ENCODE results near the gene CD163L1. TPM values are rescaled to one million over a fixed set of nuclear protein-coding genes. Genes with fewer than 3 reads are reported as not detected.
"Not testable (repeated sequence)": the region's sequence is repeated elsewhere in the genome, so short reads cannot be mapped to it uniquely, and the experiment has no call there.

CD163L1 gene
- total RNA-seq, 4 donors from 2014 or later: 0.54 to 3.8 (median 2.0) TPM

- TF ChIP-seq CTCF (IDR thresholded peaks at IDR 0.05) (no peak), POLR2A (IDR thresholded peaks at IDR 0.05) (no peak)
- intact Hi-C loops (cut with DNase I): no loop called here
- H3K4me3 ChIP-seq (replicated peaks in 1 of 3): peak overlapping the region in 1 of 3 donors; percentile 14
Measured at GRCh38 chr12:7439579-7440505, 4.1 kb downstream of the CD163L1 start.

GRCh38 chr12:7438291-7438995 lies 5.5 kb downstream of the CD163L1 start:
- 90 to 96% methylated on average over 8 of the region's 8 CpGs for WGBS, 2 donors
- H3K36me3 ChIP-seq; H3K27ac ChIP-seq; DNase-seq; H3K9me3 ChIP-seq; H3K27me3 ChIP-seq; H3K4me1 ChIP-seq; intact Hi-C loops (cut with DNase I); H3K4me3 ChIP-seq (replicated peaks in 1 of 3): not testable (repeated sequence)

More at GRCh38 chr12:7439579-7440505, 4.1 kb downstream of the CD163L1 start:
- H3K27ac ChIP-seq: no peak overlapping the region
- WGBS, 2 donors: 24 to 26% methylated on average over 46 to 47 of the region's 84 CpGs
- DNase-seq: peak in 1 of 2 donors; percentile 6
- H3K4me1 ChIP-seq: no peaks in the 10 kb centered on the region
- no peaks in the 10 kb centered on the region for H3K27me3 ChIP-seq
- no peaks in the 10 kb centered on the region for H3K9me3 ChIP-seq
- no peaks in the 10 kb centered on the region for H3K36me3 ChIP-seq

- H3K9me3 ChIP-seq; H3K36me3 ChIP-seq; H3K4me1 ChIP-seq; intact Hi-C loops (cut with DNase I); DNase-seq; H3K4me3 ChIP-seq (replicated peaks in 1 of 3); H3K27ac ChIP-seq; H3K27me3 ChIP-seq: not testable (repeated sequence)
- WGBS, 2 donors: 94 to 97% methylated on average over 3 of the region's 3 CpGs
Measured at GRCh38 chr12:7437494-7437893, 6.5 kb downstream of the CD163L1 start.

- TF ChIP-seq POLR2A (IDR thresholded peaks at IDR 0.05): no peak
- TF ChIP-seq CTCF (IDR thresholded peaks at IDR 0.05): no peak
- DNase-seq: no peak
- H3K4me3 ChIP-seq (replicated peaks in 1 of 3): no peak overlapping the region
- intact Hi-C loops (cut with DNase I): no loop called here
- H3K4me1 ChIP-seq: no peaks in the 10 kb centered on the region
- no peaks in the 10 kb centered on the region for H3K36me3 ChIP-seq
- H3K27me3 ChIP-seq: no peaks in the 10 kb centered on the region
- H3K9me3 ChIP-seq: no peaks in the 10 kb centered on the region
- H3K27ac ChIP-seq: no peak overlapping the region
Measured at GRCh38 chr12:7434670-7435069, 9.3 kb downstream of the CD163L1 start.

- H3K27ac ChIP-seq: no peak overlapping the region
- intact Hi-C loops (cut with DNase I): no loop called here
- no peak overlapping the region for H3K4me3 ChIP-seq (replicated peaks in 1 of 3)
- 82 to 83% methylated on average over 6 of the region's 6 CpGs for WGBS, 2 donors
- H3K27me3 ChIP-seq: no peaks in the 10 kb centered on the region
- no peaks in the 10 kb centered on the region for H3K36me3 ChIP-seq
- no peaks in the 10 kb centered on the region for H3K9me3 ChIP-seq
- no peaks in the 10 kb centered on the region for H3K4me1 ChIP-seq
- DNase-seq: no peak
- no peak for TF ChIP-seq CTCF (IDR thresholded peaks at IDR 0.05)
- no peak for TF ChIP-seq POLR2A (IDR thresholded peaks at IDR 0.05)
Measured at GRCh38 chr12:7433276-7433822, 10.6 kb downstream of the CD163L1 start.
